WERI-Rb-1 (cell line): ENCODE measurements around the gene C3orf85.

Experiments used
- DNase-seq: peaks from one replicate; pipeline ENCODE4 v3.0.0-alpha.2; 2020
- H3K27ac ChIP-seq: fragments of 250-450 bp; sonication (Bioruptor Pico); 2 replicates; pipeline ENCODE4 v1.5.1; 2020; ENCODE audit warnings: mild to moderate bottlenecking, moderate library complexity
- H3K27me3 ChIP-seq: fragments of 250-450 bp; sonication (Bioruptor Pico); 2 replicates; pipeline ENCODE4 v1.5.1; 2021; ENCODE audit warnings: mild to moderate bottlenecking, low read depth, moderate library complexity; ENCODE audit not compliant: insufficient read depth, severe bottlenecking
- H3K36me3 ChIP-seq: fragments of 250-450 bp; sonication (Bioruptor Pico); 2 replicates; pipeline ENCODE4 v1.5.1; 2020; ENCODE audit warnings: mild to moderate bottlenecking, moderate library complexity
- H3K4me3 ChIP-seq: 2 replicates; pipeline ENCODE4 v1.5.1; 2011; ENCODE audit warnings: low read depth, mild to moderate bottlenecking, control low read depth, low read length
- H3K9me3 ChIP-seq: fragments of 250-450 bp; sonication (Bioruptor Pico); 2 replicates; pipeline ENCODE4 v1.5.1; 2021; ENCODE audit warnings: mild to moderate bottlenecking, moderate library complexity; ENCODE audit not compliant: severe bottlenecking
- TF ChIP-seq, protein P1 (sequence below): IDR thresholded peaks from 2 replicates; pipeline ENCODE4 v1.5.1; 2011; ENCODE audit warnings: low read depth, mild to moderate bottlenecking, control low read depth, inconsistent platforms, low read length

C3orf85 gene

DNA sequence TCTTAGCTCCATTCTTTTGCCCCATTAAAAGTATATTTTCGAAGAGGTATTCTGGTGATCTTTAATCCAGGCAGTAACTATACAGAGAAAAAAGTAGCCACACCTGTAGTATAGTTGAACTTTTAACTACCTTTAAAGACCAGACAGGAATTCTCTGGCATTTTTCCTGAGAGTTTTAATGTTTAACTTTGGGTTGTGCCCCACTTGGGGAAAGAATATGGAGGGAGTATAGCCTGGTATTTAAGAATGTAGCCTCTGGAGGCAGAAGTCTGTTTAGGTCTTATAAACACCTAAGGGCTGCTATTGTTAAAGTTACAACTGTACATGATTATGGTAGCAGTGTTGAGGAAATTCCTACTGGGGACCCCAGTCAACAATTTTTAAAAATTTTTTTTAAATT lies 19.3 kb downstream of the C3orf85 start:
- no peak overlapping the region for H3K4me3 ChIP-seq
- no peaks in the 10 kb centered on the region for H3K27me3 ChIP-seq
- DNase-seq: no peak
- H3K36me3 ChIP-seq: no peaks in the 10 kb centered on the region
- peaks cover 2% of the 10 kb centered on the region for H3K9me3 ChIP-seq
- TF ChIP-seq, protein P1, sequence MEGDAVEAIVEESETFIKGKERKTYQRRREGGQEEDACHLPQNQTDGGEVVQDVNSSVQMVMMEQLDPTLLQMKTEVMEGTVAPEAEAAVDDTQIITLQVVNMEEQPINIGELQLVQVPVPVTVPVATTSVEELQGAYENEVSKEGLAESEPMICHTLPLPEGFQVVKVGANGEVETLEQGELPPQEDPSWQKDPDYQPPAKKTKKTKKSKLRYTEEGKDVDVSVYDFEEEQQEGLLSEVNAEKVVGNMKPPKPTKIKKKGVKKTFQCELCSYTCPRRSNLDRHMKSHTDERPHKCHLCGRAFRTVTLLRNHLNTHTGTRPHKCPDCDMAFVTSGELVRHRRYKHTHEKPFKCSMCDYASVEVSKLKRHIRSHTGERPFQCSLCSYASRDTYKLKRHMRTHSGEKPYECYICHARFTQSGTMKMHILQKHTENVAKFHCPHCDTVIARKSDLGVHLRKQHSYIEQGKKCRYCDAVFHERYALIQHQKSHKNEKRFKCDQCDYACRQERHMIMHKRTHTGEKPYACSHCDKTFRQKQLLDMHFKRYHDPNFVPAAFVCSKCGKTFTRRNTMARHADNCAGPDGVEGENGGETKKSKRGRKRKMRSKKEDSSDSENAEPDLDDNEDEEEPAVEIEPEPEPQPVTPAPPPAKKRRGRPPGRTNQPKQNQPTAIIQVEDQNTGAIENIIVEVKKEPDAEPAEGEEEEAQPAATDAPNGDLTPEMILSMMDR: no peak
- H3K27ac ChIP-seq: no peak overlapping the region

GRCh38 chr3:109161487-109162123 lies 25.1 kb downstream of the C3orf85 start:
- peaks cover 2% of the 10 kb centered on the region for H3K9me3 ChIP-seq
- DNase-seq: no peak
- H3K36me3 ChIP-seq: no peaks in the 10 kb centered on the region
- TF ChIP-seq, protein P1: no peak
- no peaks in the 10 kb centered on the region for H3K27me3 ChIP-seq
- no peak overlapping the region for H3K27ac ChIP-seq
- no peak overlapping the region for H3K4me3 ChIP-seq

DNA sequence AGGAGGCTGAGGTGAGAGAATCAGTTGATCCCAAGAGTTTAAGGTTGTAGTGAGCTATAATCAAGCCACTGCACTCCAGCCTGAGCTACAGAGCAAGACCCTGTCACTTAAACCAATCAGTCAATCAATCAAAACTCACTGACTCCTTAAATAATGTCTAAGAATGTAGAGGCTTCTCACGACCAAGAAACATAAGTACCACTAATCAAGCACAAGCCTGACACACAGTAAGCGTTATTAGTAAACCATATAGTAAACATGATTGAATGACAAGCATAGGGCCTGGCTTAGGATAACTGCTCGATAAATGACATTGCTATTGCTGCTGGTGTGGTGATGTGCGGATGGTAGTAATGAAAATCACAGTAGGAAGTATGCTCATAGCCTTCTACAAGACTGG lies 29.4 kb downstream of the C3orf85 start:
- Histone ChIP-seq H3K27me3 (no peaks in the 10 kb centered on the region), H3K9me3 (no peaks in the 10 kb centered on the region), H3K4me3 (no peak overlapping the region), H3K27ac (no peak overlapping the region), H3K36me3 (no peaks in the 10 kb centered on the region)
- DNase-seq: no peak
- TF ChIP-seq, protein P1: no peak

GRCh38 chr3:109171479-109171878 lies 35.0 kb downstream of the C3orf85 start:
- no peak for DNase-seq
- Histone ChIP-seq H3K27ac (no peak overlapping the region), H3K9me3 (no peaks in the 10 kb centered on the region), H3K27me3 (no peaks in the 10 kb centered on the region), H3K36me3 (no peaks in the 10 kb centered on the region), H3K4me3 (no peak overlapping the region)
- TF ChIP-seq, protein P1: no peak

- Histone ChIP-seq H3K27me3 (no peaks in the 10 kb centered on the region), H3K27ac (no peak overlapping the region), H3K9me3 (no peaks in the 10 kb centered on the region), H3K36me3 (no peaks in the 10 kb centered on the region), H3K4me3 (no peak overlapping the region)
- DNase-seq: no peak
- TF ChIP-seq, protein P1: no peak
Observed at GRCh38 chr3:109175411-109175810, 38.9 kb downstream of the C3orf85 start.

DNA sequence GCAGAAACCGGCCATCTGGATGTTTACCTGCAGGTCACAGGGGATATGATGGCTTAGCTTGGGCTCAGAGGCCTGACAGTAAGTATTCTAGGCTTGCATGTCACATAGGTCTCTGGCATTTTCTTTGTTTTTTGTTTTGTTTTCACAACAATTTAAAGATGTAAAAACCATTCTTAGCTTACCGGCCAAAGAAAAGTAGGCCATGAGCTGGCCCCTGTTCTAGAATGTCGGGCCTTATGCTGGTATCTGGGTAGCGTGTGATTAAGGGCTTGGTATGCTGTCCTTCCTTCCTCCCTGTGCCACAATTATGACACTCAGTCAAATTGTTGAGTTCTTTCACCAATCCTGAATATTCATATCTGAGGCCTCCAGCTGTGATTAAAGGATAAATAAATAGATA lies 40.2 kb downstream of the C3orf85 start:
- TF ChIP-seq, protein P1: no peak
- H3K27ac ChIP-seq: no peak overlapping the region

More for the DNA sequence above, 40.2 kb downstream of the C3orf85 start:
- Histone ChIP-seq H3K36me3 (no peaks in the 10 kb centered on the region), H3K27me3 (no peaks in the 10 kb centered on the region), H3K4me3 (no peak overlapping the region), H3K9me3 (no peaks in the 10 kb centered on the region)
- no peak for DNase-seq
